OCI-LY7 (cell line): Measurements from ENCODE around the gene JAG2. TPM values are rescaled to one million over a fixed set of nuclear protein-coding genes. Genes with fewer than 3 reads are reported as not detected.

Experiments
- BruUV-seq: library from RNA; stranded (reverse); fragments of 400-500 nt; replicated peaks from 2 replicates; lab custom pipeline; 2021; lab: Mats Ljungman, UMichigan
- CTCF ChIA-PET: fragments of 300-600 bp; sonication (Branson Sonifier 250); formaldehyde crosslinking; loops from one replicate; lab custom pipeline; 2022; ENCODE audit warnings: antibody characterized with exemption; ENCODE audit not compliant: unreplicated experiment; lab: Charles Lee
- POLR2A ChIA-PET: fragments of 300-600 bp; sonication (Branson Sonifier 250); formaldehyde crosslinking; loops from one replicate; lab custom pipeline; 2022; ENCODE audit warnings: antibody characterized with exemption; lab: Charles Lee
- DNase-seq: peaks from one replicate; pipeline ENCODE4 v3.0.0-alpha.2; 2015; ENCODE audit warnings: low spot score
- H2AFZ ChIP-seq: fragments of 200-600 bp; sonication (generic), shearing (Covaris generic); 2 replicates; pipeline ENCODE4 v1.6.1; 2014; ENCODE audit warnings: mild to moderate bottlenecking, antibody characterized with exemption, low read length, moderate library complexity
- H3K27ac ChIP-seq: fragments of 200-600 bp; sonication (generic); 2 replicates; pipeline ENCODE4 v1.5.1; 2014; ENCODE audit warnings: mixed run types, low read depth, mild to moderate bottlenecking, moderate library complexity, low read length, inconsistent platforms; ENCODE audit not compliant: poor library complexity, severe bottlenecking
- H3K36me3 ChIP-seq: fragments of 200-600 bp; sonication (generic); 2 replicates; pipeline ENCODE4 v1.6.1; 2014; ENCODE audit warnings: mild to moderate bottlenecking, antibody characterized with exemption, low read length, moderate library complexity, mixed read lengths; ENCODE audit not compliant: insufficient read depth
- H3K4me1 ChIP-seq: fragments of 200-600 bp; sonication (generic); 2 replicates; pipeline ENCODE4 v1.5.1; 2014; ENCODE audit warnings: mild to moderate bottlenecking, low read length; ENCODE audit not compliant: insufficient read depth, poor library complexity, severe bottlenecking
- H3K4me2 ChIP-seq: fragments of 200-600 bp; sonication (generic); 2 replicates; pipeline ENCODE4 v1.6.1; 2014; ENCODE audit warnings: mild to moderate bottlenecking, low read length
- H3K4me3 ChIP-seq: fragments of 200-600 bp; sonication (generic); 2 replicates; pipeline ENCODE4 v1.5.1; 2014; ENCODE audit warnings: mild to moderate bottlenecking, low read depth, low read length; ENCODE audit not compliant: poor library complexity, severe bottlenecking
- H3K79me2 ChIP-seq: fragments of 200-600 bp; sonication (generic); 2 replicates; pipeline ENCODE4 v1.6.1; 2016; ENCODE audit warnings: low read depth, mild to moderate bottlenecking, low read length, moderate library complexity, mixed read lengths; ENCODE audit not compliant: insufficient read depth
- H3K9me2 ChIP-seq: fragments of 200-600 bp; sonication (generic); 2 replicates; pipeline ENCODE4 v1.6.1; 2016; ENCODE audit warnings: mild to moderate bottlenecking, low read length, mixed read lengths; ENCODE audit not compliant: insufficient read depth
- H3K9me3 ChIP-seq: fragments of 200-600 bp; sonication (generic); 2 replicates; pipeline ENCODE4 v1.6.1; 2014; ENCODE audit warnings: mild to moderate bottlenecking, mixed run types, low read length, mixed read lengths
- H4K20me1 ChIP-seq: fragments of 200-600 bp; sonication (generic); 2 replicates; pipeline ENCODE4 v1.6.1; 2014; ENCODE audit warnings: mild to moderate bottlenecking, antibody characterized with exemption, low read length, moderate library complexity, mixed read lengths; ENCODE audit not compliant: insufficient read depth
- EZH2phosphoT487 ChIP-seq: fragments of 200-600 bp; sonication (generic); IDR thresholded peaks from 2 replicates; pipeline ENCODE4 v1.6.1; 2018; ENCODE audit warnings: low read depth, borderline replicate concordance, mild to moderate bottlenecking, mixed run types, antibody characterized with exemption, low read length, moderate library complexity, mixed read lengths
- intact Hi-C: fragments of 100-400 bp; cut with micrococcal nuclease; formaldehyde crosslinking; loops from one replicate; pipeline ENCODE4 v1.10.0; 2022; ENCODE audit not compliant: unreplicated experiment
- total RNA-seq, 2 experiments: library from RNA; depleted of rRNA in 1 of 2; stranded (reverse); fragments of >200 nt in 1 of 2; shearing (Covaris generic) in 1 of 2; gene quantifications; 2 replicates each; pipeline ENCODE4 v1.2.3, GENCODE V29; 2014 to 2022
- TF ChIP-seq, protein P1 (sequence below): fragments of 200-600 bp; sonication (generic); conservative IDR thresholded peaks from 2 replicates; pipeline ENCODE4 v1.5.1; 2014; ENCODE audit warnings: mild to moderate bottlenecking, antibody characterized with exemption, low read length, moderate library complexity, mixed read lengths

JAG2 gene
- total RNA-seq, 2 experiments from 2014 or later, result 5.0 to 6.0 TPM

DNA sequence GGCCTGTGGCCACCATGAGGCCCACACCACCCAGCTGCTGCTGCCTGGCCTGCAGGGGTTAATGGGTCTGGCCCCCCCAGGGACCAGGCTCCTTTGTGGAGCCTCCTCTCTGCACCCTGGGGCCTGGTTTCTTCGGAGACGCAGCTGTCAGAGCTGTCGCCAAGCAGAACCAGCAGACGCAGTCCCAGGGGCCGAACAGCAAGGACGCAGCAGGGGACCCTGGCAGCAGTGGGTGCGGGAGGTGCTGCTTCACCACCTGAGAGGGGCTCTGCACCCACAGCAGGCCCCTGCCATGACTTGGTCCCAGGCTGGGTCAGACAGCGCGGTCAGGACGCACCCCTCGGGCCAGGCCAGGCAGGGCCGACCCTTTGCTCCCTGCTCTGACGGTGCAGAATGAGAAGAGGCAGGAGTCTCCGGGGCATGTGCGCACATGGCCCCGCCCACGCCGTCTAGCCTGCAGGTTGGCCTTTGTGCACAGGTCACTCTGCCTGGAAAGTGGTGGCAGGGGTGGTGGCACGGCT lies 30.5 kb downstream of the JAG2 start:
- BruUV-seq, result no TSS peak
- Histone ChIP-seq H3K9me2 (no peaks in the 10 kb centered on the region), H3K4me1 (no peaks in the 10 kb centered on the region), H4K20me1 (no peaks in the 10 kb centered on the region), H3K4me3 (no peak overlapping the region), H3K27ac (no peak overlapping the region), H3K36me3 (no peaks in the 10 kb centered on the region), H3K4me2 (no peak overlapping the region), H3K9me3 (0 out of 2 replicates have a peak, but pooled peaks cover 10% of the 10 kb centered on the region), H3K79me2 (no peaks in the 10 kb centered on the region), H2AFZ (no peak overlapping the region)
- intact Hi-C loops, result no loop called here
- POLR2A ChIA-PET, result no interaction called here
- CTCF ChIA-PET, result no interaction called here
- TF ChIP-seq EZH2phosphoT487, result no peak
- TF ChIP-seq, protein P1, sequence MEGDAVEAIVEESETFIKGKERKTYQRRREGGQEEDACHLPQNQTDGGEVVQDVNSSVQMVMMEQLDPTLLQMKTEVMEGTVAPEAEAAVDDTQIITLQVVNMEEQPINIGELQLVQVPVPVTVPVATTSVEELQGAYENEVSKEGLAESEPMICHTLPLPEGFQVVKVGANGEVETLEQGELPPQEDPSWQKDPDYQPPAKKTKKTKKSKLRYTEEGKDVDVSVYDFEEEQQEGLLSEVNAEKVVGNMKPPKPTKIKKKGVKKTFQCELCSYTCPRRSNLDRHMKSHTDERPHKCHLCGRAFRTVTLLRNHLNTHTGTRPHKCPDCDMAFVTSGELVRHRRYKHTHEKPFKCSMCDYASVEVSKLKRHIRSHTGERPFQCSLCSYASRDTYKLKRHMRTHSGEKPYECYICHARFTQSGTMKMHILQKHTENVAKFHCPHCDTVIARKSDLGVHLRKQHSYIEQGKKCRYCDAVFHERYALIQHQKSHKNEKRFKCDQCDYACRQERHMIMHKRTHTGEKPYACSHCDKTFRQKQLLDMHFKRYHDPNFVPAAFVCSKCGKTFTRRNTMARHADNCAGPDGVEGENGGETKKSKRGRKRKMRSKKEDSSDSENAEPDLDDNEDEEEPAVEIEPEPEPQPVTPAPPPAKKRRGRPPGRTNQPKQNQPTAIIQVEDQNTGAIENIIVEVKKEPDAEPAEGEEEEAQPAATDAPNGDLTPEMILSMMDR, result no peak
- DNase-seq, result no peak

DNA sequence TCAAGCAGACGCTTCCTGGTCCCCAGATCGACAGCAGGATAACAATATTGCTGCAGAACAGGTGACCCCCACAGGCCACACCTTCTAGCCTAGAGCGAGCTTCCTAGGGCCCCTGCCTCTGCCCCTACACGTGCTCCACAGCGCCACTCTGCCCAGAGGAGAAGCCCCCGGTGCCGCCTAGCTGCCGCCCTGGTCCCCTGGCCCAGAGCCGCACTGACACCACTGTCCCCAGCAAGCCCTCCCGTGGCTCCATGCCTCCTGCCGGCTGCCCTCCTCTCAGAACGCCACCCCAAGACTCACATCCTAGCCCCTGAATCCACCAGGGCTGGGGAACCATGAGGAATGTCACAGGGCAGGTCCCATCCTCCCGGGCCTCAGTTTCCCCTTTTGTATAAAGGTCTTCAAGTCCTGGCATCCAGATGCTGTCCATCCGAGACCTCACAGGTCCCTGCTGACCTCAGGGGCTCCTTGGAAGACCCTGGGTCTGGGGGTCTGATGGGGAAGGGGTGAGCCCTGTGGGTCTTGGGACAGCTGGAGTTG lies 31.0 kb downstream of the JAG2 start:
- Histone ChIP-seq H3K4me3 (no peak overlapping the region), H4K20me1 (no peaks in the 10 kb centered on the region), H3K79me2 (no peaks in the 10 kb centered on the region), H3K27ac (no peak overlapping the region), H3K9me2 (no peaks in the 10 kb centered on the region), H2AFZ (no peak overlapping the region), H3K9me3 (0 out of 2 replicates have a peak, but pooled peaks cover 10% of the 10 kb centered on the region), H3K4me2 (no peak overlapping the region), H3K36me3 (no peaks in the 10 kb centered on the region), H3K4me1 (no peaks in the 10 kb centered on the region)
- BruUV-seq, result no TSS peak
- ChIA-PET CTCF (no interaction called here), POLR2A (no interaction called here)
- no peak for DNase-seq
- intact Hi-C loops, result no loop called here
- TF ChIP-seq EZH2phosphoT487, result no peak
- TF ChIP-seq, protein P1, result no peak
